Natural killer cell (primary cell): ENCODE results near the gene NEUROD6. TPM values are rescaled to one million over a fixed set of nuclear protein-coding genes. Genes with fewer than 3 reads are reported as not detected.

Experiments used
- ATAC-seq, 3 donors: fragments of 150-1000 bp in 2 of 3; fragments of 200-7000 bp in 1 of 3; cut with Tn5 transposase; 1 replicate in 1 of 3; 2 replicates in 2 of 3; pipeline ENCODE4 v1.10.0; 2021; ENCODE audit warnings: mild to moderate bottlenecking in 2 of 3, moderate library complexity in 2 of 3
- DNase-seq, 2 donors: peaks; one replicate each; pipeline versions ENCODE4 v3.0.0 to v3.0.0-alpha.2; 2013 to 2021; ENCODE audit warnings: mixed read lengths in 1 of 2
- H3K27ac ChIP-seq: one replicate; pipeline ENCODE4 v1.5.1; 2013; ENCODE audit warnings: mild to moderate bottlenecking, low read length
- H3K27me3 ChIP-seq: one replicate; pipeline ENCODE4 v1.6.1; 2013; ENCODE audit warnings: low read length; ENCODE audit not compliant: control insufficient read depth, insufficient read depth
- H3K36me3 ChIP-seq: one replicate; pipeline ENCODE4 v1.6.1; 2013; ENCODE audit warnings: low read length; ENCODE audit not compliant: control insufficient read depth, insufficient read depth
- H3K4me1 ChIP-seq: one replicate; pipeline ENCODE4 v1.6.1; 2013; ENCODE audit warnings: low read length; ENCODE audit not compliant: control insufficient read depth, insufficient read depth
- H3K4me3 ChIP-seq: one replicate; pipeline ENCODE4 v1.5.1; 2013; ENCODE audit warnings: low read length
- H3K9me3 ChIP-seq: one replicate; pipeline ENCODE4 v1.6.1; 2013; ENCODE audit warnings: low read length; ENCODE audit not compliant: control insufficient read depth, insufficient read depth
- H3K27ac Mint-ChIP-seq, 2 donors: one replicate each; pipeline ENCODE4 v1.8.0; 2022; ENCODE audit warnings: mild to moderate bottlenecking in 2 of 2, mixed read lengths in 2 of 2, moderate library complexity in 1 of 2
- H3K27me3 Mint-ChIP-seq, 2 donors: one replicate each; pipeline ENCODE4 v1.8.0; 2022; ENCODE audit warnings: low read depth in 2 of 2, mixed read lengths in 2 of 2
- H3K36me3 Mint-ChIP-seq: one replicate; pipeline ENCODE4 v1.8.0; 2022; ENCODE audit warnings: mixed read lengths
- H3K4me1 Mint-ChIP-seq, 2 donors: one replicate each; pipeline ENCODE4 v1.8.0; 2022; ENCODE audit warnings: mixed read lengths in 2 of 2
- H3K4me3 Mint-ChIP-seq: one replicate; pipeline ENCODE4 v1.8.0; 2022; ENCODE audit warnings: mild to moderate bottlenecking, moderate library complexity, mixed read lengths
- H3K9me3 Mint-ChIP-seq, 2 donors: one replicate each; pipeline ENCODE4 v1.8.0; 2022; ENCODE audit warnings: mixed read lengths in 2 of 2
- CTCF ChIP-seq: fragments of 200-600 bp; IDR thresholded peaks from one replicate; pipeline ENCODE4 v1.8.0; 2022; ENCODE audit warnings: antibody characterized with exemption
- WGBS: methylation state at CpG from one replicate; pipeline ENCODE4 v1.1.7; 2013; ENCODE audit warnings: missing lambda C conversion rate; ENCODE audit not compliant: insufficient coverage; 5-methylcytosine and 5-hydroxymethylcytosine counted together
- intact Hi-C: fragments of 100-400 bp; cut with micrococcal nuclease; formaldehyde crosslinking; loops from one replicate; pipeline ENCODE4 v1.14.2; 2022
- total RNA-seq, 4 donors: library from RNA; stranded (reverse); fragments of 120-200 nt in 1 of 4; gene quantifications; one replicate each; pipeline versions ENCODE4 v1.2.3 to v1.2.4, GENCODE V29; 2013 to 2022

The NEUROD6 gene
- total RNA-seq, 3 donors from 2014 or later (not counting 1 experiment from before 2014, with no cell fraction given): not detected

DNA sequence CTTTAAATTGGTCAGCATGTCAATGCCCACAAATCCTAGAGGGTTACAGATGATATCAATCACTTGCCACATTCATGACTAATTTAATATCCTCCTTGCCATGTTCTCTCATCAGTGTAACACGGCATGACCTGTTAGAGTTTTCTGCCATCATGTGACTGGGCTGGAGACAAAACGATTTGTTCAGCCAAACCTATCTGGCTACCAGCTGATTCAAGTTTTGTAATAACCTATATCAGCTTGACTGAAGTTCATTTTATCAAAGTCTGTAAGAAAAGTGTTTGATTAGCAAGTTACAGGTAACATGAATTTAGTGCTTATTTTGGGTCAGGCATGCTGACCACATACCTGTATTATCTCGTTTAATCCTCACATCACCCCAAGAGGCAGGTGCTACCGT is 25.7 kb downstream of the NEUROD6 start:
- Mint-ChIP-seq H3K36me3 (no peaks in the 10 kb centered on the region), H3K4me3 (no peak overlapping the region), H3K27ac (no peak overlapping the region), H3K9me3 (no peaks in the 10 kb centered on the region), H3K4me1 (no peaks in the 10 kb centered on the region), H3K27me3 (no peaks in the 10 kb centered on the region)
- DNase-seq: no peak
- no peak for ATAC-seq
- intact Hi-C loops: no loop called here
- Histone ChIP-seq H3K36me3 (no peaks in the 10 kb centered on the region), H3K27ac (no peak overlapping the region), H3K4me1 (no peaks in the 10 kb centered on the region), H3K27me3 (no peaks in the 10 kb centered on the region), H3K4me3 (no peak overlapping the region), H3K9me3 (no peaks in the 10 kb centered on the region)
- TF ChIP-seq CTCF: no peak
- WGBS: 80% methylated on average over 3 of the region's 4 CpGs

DNA sequence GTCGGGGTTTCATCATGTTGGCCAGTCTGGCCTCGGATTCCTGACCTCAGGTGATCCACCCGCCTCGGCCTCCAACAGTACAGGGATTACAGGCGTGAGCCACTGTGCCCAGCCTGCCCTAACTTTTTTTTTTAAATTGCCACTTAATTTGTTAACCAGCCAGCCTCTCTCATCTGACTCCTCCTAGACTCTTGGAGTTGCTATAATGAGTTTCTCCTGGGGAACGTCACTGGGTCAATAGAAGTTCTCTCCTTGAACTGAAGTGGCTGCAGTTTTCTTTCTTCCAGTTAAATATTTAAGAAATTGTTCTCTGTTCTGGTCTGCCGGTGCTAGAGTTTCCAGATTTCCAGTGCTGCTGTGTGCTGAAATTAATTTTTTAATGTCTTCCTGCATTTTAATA is 27.6 kb downstream of the NEUROD6 start:
- no peak overlapping the region for H3K27ac Mint-ChIP-seq
- no peaks in the 10 kb centered on the region for H3K36me3 Mint-ChIP-seq
- H3K9me3 Mint-ChIP-seq: no peaks in the 10 kb centered on the region
- 81% methylated on average over 6 of the region's 7 CpGs for WGBS
- no peak overlapping the region for H3K4me3 Mint-ChIP-seq
- no peak overlapping the region for H3K27ac ChIP-seq
- H3K27me3 Mint-ChIP-seq: no peaks in the 10 kb centered on the region
- H3K27me3 ChIP-seq: no peaks in the 10 kb centered on the region
- H3K4me1 ChIP-seq: no peaks in the 10 kb centered on the region
- no peaks in the 10 kb centered on the region for H3K36me3 ChIP-seq
- DNase-seq (no peak), ATAC-seq (no peak)
- H3K4me1 Mint-ChIP-seq: no peaks in the 10 kb centered on the region
- TF ChIP-seq CTCF: no peak
- intact Hi-C loops: no loop called here
- no peaks in the 10 kb centered on the region for H3K9me3 ChIP-seq
- H3K4me3 ChIP-seq: no peak overlapping the region

DNA sequence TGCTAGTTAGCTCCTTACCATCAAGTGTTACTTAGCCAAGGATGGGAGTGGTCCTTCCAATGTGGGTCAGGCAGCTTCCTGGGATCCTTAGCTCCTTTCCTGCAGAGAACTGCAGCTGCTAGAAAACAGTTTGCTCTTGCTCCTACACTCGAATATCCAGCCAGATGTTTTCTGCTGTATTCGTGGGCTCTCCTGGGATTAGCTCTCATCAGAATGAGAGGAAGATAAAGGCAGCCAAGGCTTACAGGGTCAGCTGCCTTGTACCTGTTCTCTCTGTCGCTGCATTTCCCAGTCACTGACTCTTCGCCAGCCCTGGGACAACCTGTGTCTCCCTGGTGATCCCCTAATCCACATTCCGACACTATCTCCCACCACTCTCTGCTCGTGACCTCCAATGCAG is 29.0 kb downstream of the NEUROD6 start:
- H3K4me3 Mint-ChIP-seq: no peak overlapping the region
- intact Hi-C loops: no loop called here
- Histone ChIP-seq H3K27me3 (no peaks in the 10 kb centered on the region), H3K27ac (no peak overlapping the region), H3K36me3 (no peaks in the 10 kb centered on the region), H3K4me1 (no peaks in the 10 kb centered on the region), H3K4me3 (no peak overlapping the region), H3K9me3 (no peaks in the 10 kb centered on the region)
- no peaks in the 10 kb centered on the region for H3K27me3 Mint-ChIP-seq
- 62% methylated on average over 6 of the region's 6 CpGs for WGBS
- DNase-seq (no peak), ATAC-seq (no peak)
- H3K36me3 Mint-ChIP-seq: no peaks in the 10 kb centered on the region
- no peak overlapping the region for H3K27ac Mint-ChIP-seq
- no peak for TF ChIP-seq CTCF
- H3K9me3 Mint-ChIP-seq: peaks cover 0 to 3% of the 10 kb centered on the region in 2 donors
- no peaks in the 10 kb centered on the region for H3K4me1 Mint-ChIP-seq

- no peaks in the 10 kb centered on the region for H3K36me3 Mint-ChIP-seq
- peaks cover 0 to 3% of the 10 kb centered on the region in 2 donors for H3K9me3 Mint-ChIP-seq
- ATAC-seq (no peak), DNase-seq (no peak)
- TF ChIP-seq CTCF: no peak
- H3K27ac Mint-ChIP-seq: no peak overlapping the region
- no peaks in the 10 kb centered on the region for H3K4me1 ChIP-seq
- H3K4me3 Mint-ChIP-seq: no peak overlapping the region
- no peaks in the 10 kb centered on the region for H3K4me1 Mint-ChIP-seq
- H3K27me3 ChIP-seq: no peaks in the 10 kb centered on the region
- H3K27me3 Mint-ChIP-seq: no peaks in the 10 kb centered on the region
- H3K36me3 ChIP-seq: no peaks in the 10 kb centered on the region
- intact Hi-C loops: no loop called here
- H3K9me3 ChIP-seq: no peaks in the 10 kb centered on the region
- no peak overlapping the region for H3K27ac ChIP-seq
- H3K4me3 ChIP-seq: no peak overlapping the region
- 68% methylated on average over 3 of the region's 4 CpGs for WGBS
Observed at GRCh38 chr7:31310321-31310935, 30.1 kb downstream of the NEUROD6 start.
